ENCODE data around the gene CES2. TPM values are rescaled to one million over a fixed set of nuclear protein-coding genes. Genes with fewer than 3 reads are reported as not detected.
"Not testable (repeated sequence)": the region's sequence is repeated elsewhere in the genome, so short reads cannot be mapped to it uniquely, and the experiment has no call there.

CES2 gene
- total RNA-seq, 4 donors from 2014 or later, result 15.0 to 51.0 (median 26.0) TPM

DNA sequence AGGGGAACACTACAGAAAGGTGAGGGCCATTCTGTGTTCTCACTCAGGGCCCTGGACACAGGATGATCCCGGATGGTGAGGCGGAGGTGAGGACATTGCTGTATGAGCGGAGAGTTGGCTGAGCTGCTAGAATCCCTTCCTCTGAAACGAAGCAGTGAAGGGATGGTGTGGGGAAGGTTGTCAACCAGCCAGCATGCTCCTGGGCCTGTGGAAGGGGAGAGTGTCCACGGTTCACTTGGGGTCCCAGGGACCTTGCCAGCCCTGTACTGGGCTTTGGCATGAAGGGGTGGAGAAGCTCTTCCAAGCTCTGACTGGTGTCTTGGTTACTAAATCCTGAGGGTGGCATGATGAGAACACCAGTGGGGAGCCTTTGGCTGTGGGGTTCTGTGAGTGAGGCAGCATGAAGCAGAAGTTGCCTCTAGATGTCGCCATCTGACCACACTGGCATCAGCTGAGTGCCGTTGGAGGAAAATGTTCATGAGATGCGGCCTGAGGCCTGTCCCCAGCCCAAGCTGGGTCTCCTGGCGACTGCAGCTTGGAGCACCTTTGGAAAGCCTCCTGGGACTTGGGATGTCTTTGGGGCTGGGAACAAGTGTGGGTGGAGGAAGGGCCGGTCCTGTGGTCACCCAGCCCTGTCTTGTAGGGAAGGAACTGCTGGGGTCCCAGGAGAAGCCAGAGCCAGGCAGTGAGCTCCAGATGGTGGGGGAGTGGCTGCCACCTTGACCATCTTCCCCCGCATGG lies 40.2 kb upstream of the CES2 start:
- H3K4me3 ChIP-seq, result no peak overlapping the region
- no peaks in the 10 kb centered on the region for H3K9me3 ChIP-seq
- TF ChIP-seq POLR2A (IDR thresholded peaks at IDR 0.05), result no peak
- TF ChIP-seq, protein P1, sequence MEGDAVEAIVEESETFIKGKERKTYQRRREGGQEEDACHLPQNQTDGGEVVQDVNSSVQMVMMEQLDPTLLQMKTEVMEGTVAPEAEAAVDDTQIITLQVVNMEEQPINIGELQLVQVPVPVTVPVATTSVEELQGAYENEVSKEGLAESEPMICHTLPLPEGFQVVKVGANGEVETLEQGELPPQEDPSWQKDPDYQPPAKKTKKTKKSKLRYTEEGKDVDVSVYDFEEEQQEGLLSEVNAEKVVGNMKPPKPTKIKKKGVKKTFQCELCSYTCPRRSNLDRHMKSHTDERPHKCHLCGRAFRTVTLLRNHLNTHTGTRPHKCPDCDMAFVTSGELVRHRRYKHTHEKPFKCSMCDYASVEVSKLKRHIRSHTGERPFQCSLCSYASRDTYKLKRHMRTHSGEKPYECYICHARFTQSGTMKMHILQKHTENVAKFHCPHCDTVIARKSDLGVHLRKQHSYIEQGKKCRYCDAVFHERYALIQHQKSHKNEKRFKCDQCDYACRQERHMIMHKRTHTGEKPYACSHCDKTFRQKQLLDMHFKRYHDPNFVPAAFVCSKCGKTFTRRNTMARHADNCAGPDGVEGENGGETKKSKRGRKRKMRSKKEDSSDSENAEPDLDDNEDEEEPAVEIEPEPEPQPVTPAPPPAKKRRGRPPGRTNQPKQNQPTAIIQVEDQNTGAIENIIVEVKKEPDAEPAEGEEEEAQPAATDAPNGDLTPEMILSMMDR (IDR thresholded peaks at IDR 0.05), result peak; percentile 75 to 89 (median 78)
- peaks cover 4 to 7% of the 10 kb centered on the region in 2 donors for H3K4me1 ChIP-seq
- intact Hi-C loops (cut with DNase I; ENCODE audit: low total_unique reads), result no loop called here
- no peaks in the 10 kb centered on the region for H3K36me3 ChIP-seq
- H3K27ac ChIP-seq, result no peak overlapping the region
- DNase-seq, result peak; percentile 66 to 76
- no peaks in the 10 kb centered on the region for H3K27me3 ChIP-seq

GRCh38 chr16:66895689-66895979 lies 39.7 kb upstream of the CES2 start:
- no peak overlapping the region for H3K4me3 ChIP-seq
- no peaks in the 10 kb centered on the region for H3K36me3 ChIP-seq
- no peaks in the 10 kb centered on the region for H3K9me3 ChIP-seq
- intact Hi-C loops (cut with DNase I; ENCODE audit: low total_unique reads), result no loop called here
- TF ChIP-seq POLR2A (IDR thresholded peaks at IDR 0.05), result no peak
- TF ChIP-seq, protein P1 (IDR thresholded peaks at IDR 0.05), result no peak
- peaks cover 4 to 7% of the 10 kb centered on the region in 2 donors for H3K4me1 ChIP-seq
- no peak overlapping the region for H3K27ac ChIP-seq
- DNase-seq, result no peak
- no peaks in the 10 kb centered on the region for H3K27me3 ChIP-seq

DNA sequence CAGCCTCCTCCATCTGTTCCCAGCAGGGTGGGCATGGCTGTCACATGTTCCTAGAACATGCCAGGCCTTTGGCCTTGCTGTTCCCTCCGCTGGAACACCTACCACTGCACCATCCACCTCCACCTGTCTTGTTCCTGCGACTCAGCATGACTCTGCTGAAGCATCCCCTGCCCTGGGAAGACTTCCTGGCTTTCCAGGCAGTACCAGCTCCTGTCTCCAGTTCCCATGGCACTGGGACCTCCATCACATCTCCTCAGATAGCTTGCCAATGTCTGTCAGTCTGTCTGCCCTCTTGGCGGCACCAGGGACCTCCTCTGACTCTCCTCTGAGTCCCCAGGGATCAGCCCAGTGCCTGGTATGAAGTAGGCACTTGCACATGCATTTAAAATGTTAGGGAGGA lies 39.3 kb upstream of the CES2 start:
- no peak overlapping the region for H3K27ac ChIP-seq
- intact Hi-C loops (cut with DNase I; ENCODE audit: low total_unique reads), result no loop called here
- H3K36me3 ChIP-seq, result no peaks in the 10 kb centered on the region
- H3K9me3 ChIP-seq, result no peaks in the 10 kb centered on the region
- peaks cover 4 to 7% of the 10 kb centered on the region in 2 donors for H3K4me1 ChIP-seq
- H3K27me3 ChIP-seq, result no peaks in the 10 kb centered on the region
- no peak overlapping the region for H3K4me3 ChIP-seq
- DNase-seq, result no peak
- no peak for TF ChIP-seq POLR2A (IDR thresholded peaks at IDR 0.05)
- TF ChIP-seq, protein P1 (IDR thresholded peaks at IDR 0.05), result no peak

DNA sequence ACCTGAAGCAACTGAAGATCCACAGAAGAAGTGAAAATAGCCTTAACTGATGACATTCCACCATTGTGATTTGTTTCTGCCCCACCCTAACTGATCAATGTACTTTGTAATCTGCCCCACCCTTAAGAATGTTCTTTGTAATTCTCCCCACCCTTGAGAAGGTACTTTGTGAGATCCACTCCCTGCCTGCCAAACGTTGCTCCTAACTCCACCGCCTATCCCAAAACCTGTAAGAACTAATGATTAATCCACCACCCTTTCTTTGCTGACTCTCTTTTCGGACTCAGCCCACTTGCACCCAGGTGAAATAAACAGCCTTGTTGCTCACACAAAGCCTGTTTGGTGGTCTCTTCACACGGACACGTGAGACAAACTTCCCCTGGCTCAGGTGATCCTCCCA lies 38.6 kb upstream of the CES2 start:
- H3K4me1 ChIP-seq; DNase-seq; H3K27me3 ChIP-seq; intact Hi-C loops (cut with DNase I; ENCODE audit: low total_unique reads); H3K4me3 ChIP-seq; H3K27ac ChIP-seq; H3K9me3 ChIP-seq; H3K36me3 ChIP-seq: not testable (repeated sequence)

GRCh38 chr16:66898207-66898606 lies 37.1 kb upstream of the CES2 start:
- intact Hi-C loops (cut with DNase I; ENCODE audit: low total_unique reads), result no loop called here
- TF ChIP-seq POLR2A (IDR thresholded peaks at IDR 0.05), result no peak
- TF ChIP-seq, protein P1 (IDR thresholded peaks at IDR 0.05), result no peak
- H3K4me1 ChIP-seq, result peaks cover 4 to 7% of the 10 kb centered on the region in 2 donors
- no peaks in the 10 kb centered on the region for H3K27me3 ChIP-seq
- H3K36me3 ChIP-seq, result no peaks in the 10 kb centered on the region
- no peak for DNase-seq
- peak overlapping the region; percentile 83 to 90 for H3K27ac ChIP-seq
- H3K4me3 ChIP-seq, result no peak overlapping the region
- no peaks in the 10 kb centered on the region for H3K9me3 ChIP-seq

GRCh38 chr16:66898933-66899309 lies 36.4 kb upstream of the CES2 start:
- no peak for DNase-seq
- Histone ChIP-seq H3K9me3 (no peaks in the 10 kb centered on the region), H3K36me3 (no peaks in the 10 kb centered on the region), H3K4me1 (peaks cover 4 to 7% of the 10 kb centered on the region in 2 donors), H3K27ac (peak overlapping the region; percentile 83 to 90), H3K4me3 (no peak overlapping the region), H3K27me3 (no peaks in the 10 kb centered on the region)
- TF ChIP-seq, protein P1 (IDR thresholded peaks at IDR 0.05), result no peak
- TF ChIP-seq POLR2A (IDR thresholded peaks at IDR 0.05), result no peak
- intact Hi-C loops (cut with DNase I; ENCODE audit: low total_unique reads), result no loop called here
